DMS 273 (cell line): ENCODE results near the gene LYAR.

Source experiments
- DNase-seq: peaks from one replicate; lab custom pipeline; 2025; ENCODE audit not compliant: unreplicated experiment; lab: John Stamatoyannopoulos, UW

The LYAR gene

GRCh38 chr4:4316150-4316495 is 26.2 kb upstream of the LYAR start:
- DNase-seq = no peak

DNA sequence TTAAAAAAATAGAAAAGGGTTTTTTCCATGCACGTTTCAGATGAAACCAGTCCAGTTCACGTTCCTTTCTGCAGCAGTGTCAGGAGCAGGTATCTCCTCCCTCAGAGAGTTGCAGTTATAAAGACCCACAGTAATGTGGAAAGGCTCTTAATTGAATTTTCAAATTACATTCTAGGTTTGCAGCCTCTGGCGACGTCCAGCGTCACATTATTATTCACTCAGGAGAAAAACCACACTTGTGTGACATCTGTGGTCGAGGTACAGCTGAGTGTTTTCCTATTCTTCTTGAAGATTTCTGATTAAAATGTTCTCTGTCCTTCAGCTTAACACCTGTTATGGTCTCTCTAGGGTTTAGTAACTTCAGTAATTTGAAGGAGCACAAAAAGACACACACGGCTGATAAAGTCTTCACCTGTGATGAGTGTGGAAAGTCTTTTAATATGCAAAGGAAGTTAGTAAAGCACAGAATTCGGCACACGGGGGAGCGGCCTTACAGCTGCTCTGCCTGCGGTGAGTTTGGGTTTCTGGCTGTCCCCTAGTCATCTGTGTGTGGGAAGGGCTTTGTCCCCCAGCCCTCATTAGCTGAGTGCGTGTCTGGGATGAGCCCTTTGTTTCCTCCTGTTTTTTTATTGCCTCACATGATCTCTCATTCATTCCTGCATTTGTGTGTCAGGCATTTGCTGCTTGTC is 25.7 kb upstream of the LYAR start:
- no peak for DNase-seq

- no peak for DNase-seq
Measured at GRCh38 chr4:4311193-4311592, 21.2 kb upstream of the LYAR start.

DNA sequence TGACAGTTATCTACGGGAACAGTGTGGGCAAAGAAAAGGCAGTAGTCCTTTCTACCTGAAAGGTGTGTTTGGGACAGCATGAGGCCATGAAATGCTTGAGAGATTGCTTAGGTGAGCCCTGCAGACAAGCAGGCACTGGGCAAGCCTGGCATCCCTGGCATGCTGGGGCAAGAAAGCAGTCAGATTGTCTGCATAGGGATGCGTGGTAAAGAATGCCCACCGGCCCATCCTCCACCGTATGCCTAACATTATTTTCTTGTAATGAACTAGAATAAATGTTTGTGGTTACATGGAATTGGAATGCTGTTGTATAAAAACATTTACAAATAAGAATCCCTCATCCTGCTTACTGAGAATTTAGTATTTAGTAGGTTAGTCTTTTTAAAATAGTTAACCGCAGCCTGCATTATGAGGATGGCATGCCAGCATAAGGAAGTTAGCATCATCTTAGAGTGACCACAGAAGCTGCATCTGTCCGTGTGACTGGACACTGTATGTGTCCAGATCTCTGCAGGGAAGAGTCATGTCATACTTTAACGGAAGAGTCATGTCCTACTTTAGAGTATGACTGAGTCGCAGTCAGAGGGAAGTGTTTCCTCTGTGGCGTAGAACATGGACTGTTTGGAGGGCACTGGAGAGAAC is 19.0 kb upstream of the LYAR start:
- DNase-seq = no peak

GRCh38 chr4:4306920-4307319 is 17.0 kb upstream of the LYAR start:
- no peak for DNase-seq

- DNase-seq = no peak
Measured at GRCh38 chr4:4302416-4302815, 12.5 kb upstream of the LYAR start.

GRCh38 chr4:4302001-4302400 is 12.0 kb upstream of the LYAR start:
- DNase-seq = no peak

DNA sequence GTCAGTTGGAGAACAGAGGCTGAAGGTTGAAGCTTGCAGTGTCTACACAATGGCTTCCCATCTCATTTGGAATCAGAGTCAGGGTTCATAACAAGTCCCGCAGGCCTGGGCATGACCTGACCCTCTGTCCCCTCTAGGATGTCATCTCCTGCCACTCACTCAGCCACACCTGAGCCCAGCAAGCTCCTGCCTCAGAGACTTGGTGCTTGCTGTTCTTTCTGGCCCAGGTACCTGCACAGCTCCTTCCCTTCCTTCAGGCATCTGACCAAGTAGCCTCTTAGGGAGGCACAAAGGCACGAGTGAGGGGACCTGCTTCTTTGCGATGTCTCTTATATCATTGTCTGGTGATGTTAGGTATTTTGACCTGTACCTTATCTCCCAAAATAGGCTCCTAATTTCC is 9.1 kb upstream of the LYAR start:
- DNase-seq = no peak

DNA sequence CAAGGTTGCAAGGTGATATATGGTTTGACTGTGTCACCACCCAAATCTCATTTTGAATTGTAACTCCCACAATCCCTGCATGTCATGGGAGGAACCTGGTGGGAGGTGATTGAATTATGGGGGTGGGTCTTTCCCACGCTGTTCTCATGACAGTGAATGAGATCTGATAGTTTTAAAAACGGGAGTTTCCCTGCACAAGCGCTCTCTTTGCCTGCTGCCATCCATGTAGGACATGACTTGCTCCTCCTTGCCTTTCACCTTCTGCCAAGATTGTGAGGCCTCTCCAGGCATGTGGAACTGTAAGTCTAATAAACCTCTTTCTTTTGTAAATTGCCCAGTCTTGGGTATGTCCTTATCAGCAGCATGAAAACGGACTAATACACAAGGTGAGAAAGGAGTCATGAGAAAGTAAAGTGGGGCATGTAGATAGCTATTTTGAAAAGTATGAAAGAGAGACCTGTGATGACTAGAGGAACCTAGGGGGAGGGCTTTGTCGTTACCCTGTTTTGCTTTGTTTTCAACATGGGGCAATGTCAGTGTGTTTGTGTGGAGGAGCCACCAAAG is 6.4 kb upstream of the LYAR start:
- no peak for DNase-seq

GRCh38 chr4:4293279-4293678 is 3.3 kb upstream of the LYAR start:
- DNase-seq = no peak

- DNase-seq = peak; percentile 49
Measured at GRCh38 chr4:4289597-4289940, 385 bp downstream of the LYAR start.

DNA sequence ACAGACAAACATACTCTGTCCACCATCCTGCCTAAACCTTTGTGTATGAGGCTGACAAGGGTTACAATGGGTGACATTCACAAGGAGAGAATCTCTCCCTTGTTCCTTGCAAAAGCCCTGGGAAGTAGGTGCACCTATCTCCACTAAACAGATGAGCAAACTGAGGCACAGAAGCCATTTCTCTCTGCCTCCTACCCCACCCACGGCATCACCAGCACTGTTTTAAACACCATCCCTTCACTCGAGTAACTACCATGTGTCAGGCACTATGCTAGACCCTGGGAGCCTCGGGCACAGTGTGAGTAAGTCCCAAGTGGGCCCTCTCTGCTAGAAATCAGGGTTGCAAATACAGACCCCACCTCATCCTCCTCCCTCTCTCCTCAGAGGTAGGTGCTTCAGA is 899 bp downstream of the LYAR start:
- no peak for DNase-seq

DNA sequence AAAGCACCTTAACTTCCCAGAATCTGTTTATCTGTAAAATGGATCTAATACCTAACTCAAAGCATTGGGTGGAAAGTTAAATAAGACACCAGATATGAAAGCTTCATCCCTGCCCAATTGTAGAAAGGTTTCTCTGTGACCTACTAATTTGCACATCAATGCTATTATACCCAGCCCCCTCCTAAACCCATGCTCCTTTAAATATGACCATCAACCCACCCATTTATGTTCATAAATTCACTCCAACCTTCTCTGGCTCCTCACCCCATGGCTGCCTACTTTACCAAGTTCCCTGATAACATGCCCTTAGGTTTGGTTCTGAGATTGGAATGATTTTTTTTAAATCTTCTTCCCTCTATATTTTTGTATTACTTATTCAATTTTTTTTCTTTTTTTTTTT is 1.9 kb downstream of the LYAR start:
- no peak for DNase-seq

- peak; percentile 2 for DNase-seq
Measured at GRCh38 chr4:4284827-4285618, 4.9 kb downstream of the LYAR start.

DNA sequence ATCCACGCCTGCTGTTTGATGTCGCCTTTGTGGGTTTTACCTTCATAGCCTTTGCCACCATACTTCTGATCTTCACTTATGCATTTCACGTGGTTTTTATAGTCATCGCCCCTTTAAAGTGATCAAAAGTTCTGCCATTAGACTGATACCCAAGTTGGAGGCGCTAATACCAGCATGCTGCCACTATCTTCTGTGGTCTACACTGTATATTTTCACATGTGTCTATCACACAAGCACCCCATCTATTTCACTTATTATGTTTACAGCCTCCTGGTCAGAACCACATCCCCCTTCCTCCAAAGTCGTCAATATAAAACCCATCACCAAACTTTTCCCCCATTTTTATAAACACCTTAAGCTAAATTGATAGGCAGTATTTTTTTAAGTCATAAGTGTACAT is 8.2 kb downstream of the LYAR start:
- DNase-seq = no peak

- DNase-seq = no peak
Measured at GRCh38 chr4:4277531-4277930, 12.4 kb downstream of the LYAR start.

GRCh38 chr4:4274226-4274625 is 15.7 kb downstream of the LYAR start:
- DNase-seq = no peak

GRCh38 chr4:4271912-4272311 is 18.0 kb downstream of the LYAR start:
- no peak for DNase-seq

- no peak for DNase-seq
Measured at GRCh38 chr4:4270529-4270928, 19.4 kb downstream of the LYAR start.

DNA sequence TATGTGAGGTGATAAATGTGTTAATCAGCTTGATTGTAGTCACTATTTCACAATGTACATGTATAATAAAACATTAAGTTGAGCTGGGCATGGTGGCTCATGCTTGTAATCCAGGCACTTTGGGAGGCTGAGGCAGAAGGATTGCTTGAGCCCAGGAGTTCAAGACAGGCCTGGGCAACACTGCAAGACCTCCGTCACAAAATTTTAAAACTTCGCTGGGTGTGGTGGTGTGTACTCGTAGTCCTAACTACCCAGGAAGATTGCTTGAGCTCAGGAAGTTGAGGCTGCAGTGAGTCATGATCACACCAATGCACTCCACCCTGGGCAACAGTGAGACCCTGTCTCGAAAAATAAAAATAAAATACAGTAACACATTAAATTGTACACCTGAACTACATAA is 20.1 kb downstream of the LYAR start:
- no peak for DNase-seq

- no peak for DNase-seq
Measured at GRCh38 chr4:4269331-4269731, 20.6 kb downstream of the LYAR start.

DNA sequence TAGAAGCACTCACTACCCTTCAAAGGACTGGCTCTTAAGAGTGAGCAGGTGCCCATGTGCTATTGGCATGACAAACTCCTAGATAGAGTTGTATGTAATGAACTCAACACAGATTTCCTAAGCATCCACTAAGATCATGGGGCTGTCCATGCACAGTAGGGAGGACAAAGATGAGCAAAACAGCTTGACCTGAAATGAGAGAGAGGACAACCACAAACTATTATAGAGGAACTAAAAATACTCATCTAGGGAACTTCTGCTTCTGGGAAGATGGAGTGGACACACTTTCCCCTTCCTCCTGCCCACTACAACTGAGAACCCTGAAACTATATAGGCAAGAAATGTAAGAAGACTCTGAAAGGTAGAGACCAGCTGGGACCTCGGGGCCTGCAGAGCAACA is 21.2 kb downstream of the LYAR start:
- DNase-seq = no peak
